Stimulated activated naive CD8-positive, alpha-beta T cell treated with anti-CD3 and anti-CD28 coated beads, Interleukin-15, amount 100 ng/mL, for 72 hours (primary cell): ENCODE results near the gene TTC39A.

Experiments
- ATAC-seq: fragments of 150-1000 bp; cut with Tn5 transposase; 2 replicates; pipeline ENCODE4 v1.10.0; 2021; ENCODE audit warnings: mild to moderate bottlenecking, moderate library complexity
- DNase-seq, 2 donors: peaks; one replicate each; pipeline ENCODE4 v3.0.0; 2021 to 2022
- H3K27ac Mint-ChIP-seq, 2 donors: one replicate each; pipeline ENCODE4 v1.8.0; 2022; ENCODE audit warnings: mild to moderate bottlenecking in 2 of 2, mixed read lengths in 2 of 2, moderate library complexity in 2 of 2
- H3K27me3 Mint-ChIP-seq: one replicate; pipeline ENCODE4 v1.8.0; 2022; ENCODE audit warnings: mixed read lengths
- H3K4me1 Mint-ChIP-seq: one replicate; pipeline ENCODE4 v1.8.0; 2022; ENCODE audit warnings: mild to moderate bottlenecking, mixed read lengths
- H3K4me3 Mint-ChIP-seq, 2 donors: one replicate each; pipeline ENCODE4 v1.8.0; 2022; ENCODE audit warnings: mild to moderate bottlenecking in 2 of 2, mixed read lengths in 2 of 2, moderate library complexity in 1 of 2
- H3K9me3 Mint-ChIP-seq, 2 donors: one replicate each; pipeline ENCODE4 v1.8.0; 2022; ENCODE audit warnings: mixed read lengths in 2 of 2

Gene TTC39A

DNA sequence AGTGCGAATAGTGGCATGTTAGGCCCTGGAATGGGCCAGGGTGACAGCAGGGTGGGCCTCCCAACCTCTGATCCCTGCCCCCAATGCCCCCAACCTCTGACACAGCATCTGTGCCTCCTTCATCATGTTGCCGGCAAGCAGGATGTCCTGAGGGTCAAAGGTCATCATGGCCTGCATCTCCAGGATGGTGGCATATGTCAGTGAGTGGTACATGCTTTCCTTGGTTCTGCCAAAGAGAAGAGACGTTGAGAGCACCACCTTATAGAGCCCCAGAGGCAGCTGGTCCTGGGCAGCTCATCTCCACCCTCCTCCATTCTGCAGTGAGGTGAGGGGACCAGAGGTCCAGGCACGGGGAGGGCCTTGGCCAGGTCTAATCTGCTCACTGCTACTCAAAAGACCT lies 17.6 kb downstream of the TTC39A start:
- H3K27me3 Mint-ChIP-seq = no peaks in the 10 kb centered on the region
- no peak for ATAC-seq
- peaks cover 37% of the 10 kb centered on the region for H3K4me1 Mint-ChIP-seq
- H3K27ac Mint-ChIP-seq = no peak overlapping the region
- no peak overlapping the region for H3K4me3 Mint-ChIP-seq
- no peaks in the 10 kb centered on the region for H3K9me3 Mint-ChIP-seq
- DNase-seq = no peak

GRCh38 chr1:51311826-51312225 lies 18.5 kb downstream of the TTC39A start:
- Mint-ChIP-seq H3K9me3 (no peaks in the 10 kb centered on the region), H3K27ac (no peak overlapping the region), H3K4me3 (no peak overlapping the region), H3K27me3 (no peaks in the 10 kb centered on the region), H3K4me1 (peaks cover 37% of the 10 kb centered on the region)
- DNase-seq (no peak), ATAC-seq (no peak)

- no peaks in the 10 kb centered on the region for H3K9me3 Mint-ChIP-seq
- peaks cover 37% of the 10 kb centered on the region for H3K4me1 Mint-ChIP-seq
- peak overlapping the region in 1 of 2 donors; percentile 30 for H3K27ac Mint-ChIP-seq
These were observed 19.3 kb downstream of the TTC39A start for GRCh38 chr1:51310871-51311613.

DNA sequence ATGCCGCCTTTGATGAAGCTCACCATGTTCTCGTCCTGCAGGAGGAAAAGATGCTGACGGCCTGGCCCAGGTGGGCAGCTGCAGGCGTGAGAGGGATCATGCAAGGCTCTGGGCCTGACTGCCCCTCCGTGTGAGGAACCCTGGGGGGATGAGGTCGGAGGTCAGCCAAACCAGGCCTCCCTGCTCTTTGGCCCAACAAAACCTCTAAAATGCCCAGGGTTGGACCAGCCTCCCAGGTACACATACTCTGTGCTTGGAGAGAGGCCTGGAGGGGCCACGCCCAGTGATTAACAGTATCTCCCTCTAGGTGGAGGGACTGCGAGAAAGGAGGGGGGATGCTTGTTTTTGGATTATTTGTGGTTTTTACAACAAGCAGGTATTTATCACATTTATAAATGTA lies 21.1 kb downstream of the TTC39A start:
- ATAC-seq (no peak), DNase-seq (no peak)
- H3K4me1 Mint-ChIP-seq = peaks cover 30% of the 10 kb centered on the region
- no peaks in the 10 kb centered on the region for H3K9me3 Mint-ChIP-seq
- H3K27me3 Mint-ChIP-seq = no peaks in the 10 kb centered on the region
- H3K4me3 Mint-ChIP-seq = no peak overlapping the region
- H3K27ac Mint-ChIP-seq = no peak overlapping the region

More at GRCh38 chr1:51310871-51311613, 19.3 kb downstream of the TTC39A start:
- DNase-seq (no peak), ATAC-seq (no peak)
- Mint-ChIP-seq H3K27me3 (no peaks in the 10 kb centered on the region), H3K4me3 (no peak overlapping the region)

GRCh38 chr1:51308636-51309035 lies 21.7 kb downstream of the TTC39A start:
- ATAC-seq = no peak
- Mint-ChIP-seq H3K27ac (no peak overlapping the region), H3K4me3 (no peak overlapping the region)

GRCh38 chr1:51306950-51307349 lies 23.4 kb downstream of the TTC39A start:
- DNase-seq (no peak), ATAC-seq (no peak)
- Mint-ChIP-seq H3K27ac (no peak overlapping the region), H3K27me3 (no peaks in the 10 kb centered on the region), H3K4me1 (peaks cover 36% of the 10 kb centered on the region), H3K4me3 (no peak overlapping the region), H3K9me3 (no peaks in the 10 kb centered on the region)

More at GRCh38 chr1:51308636-51309035, 21.7 kb downstream of the TTC39A start:
- H3K4me1 Mint-ChIP-seq = peaks cover 30% of the 10 kb centered on the region
- H3K27me3 Mint-ChIP-seq = no peaks in the 10 kb centered on the region
- H3K9me3 Mint-ChIP-seq = no peaks in the 10 kb centered on the region
- DNase-seq = no peak

- peaks cover 38% of the 10 kb centered on the region for H3K4me1 Mint-ChIP-seq
- H3K27me3 Mint-ChIP-seq = no peaks in the 10 kb centered on the region
- H3K9me3 Mint-ChIP-seq = no peaks in the 10 kb centered on the region
- no peak overlapping the region for H3K4me3 Mint-ChIP-seq
- no peak for ATAC-seq
- DNase-seq = no peak
- H3K27ac Mint-ChIP-seq = peak overlapping the region in 1 of 2 donors; percentile 22
These were observed 25.0 kb downstream of the TTC39A start for GRCh38 chr1:51305371-51305823.

GRCh38 chr1:51304360-51304759 lies 26.0 kb downstream of the TTC39A start:
- peak overlapping the region; percentile 40 to 66 for H3K27ac Mint-ChIP-seq
- ATAC-seq = no peak

GRCh38 chr1:51303751-51304251 lies 26.6 kb downstream of the TTC39A start:
- DNase-seq (peak in 1 of 2 donors; percentile 58), ATAC-seq (peak; percentile 67)
- no peaks in the 10 kb centered on the region for H3K9me3 Mint-ChIP-seq
- H3K27ac Mint-ChIP-seq = peak overlapping the region; percentile 2 to 94
- H3K4me3 Mint-ChIP-seq = peak overlapping the region in 1 of 2 donors; percentile 39
- peaks cover 38% of the 10 kb centered on the region for H3K4me1 Mint-ChIP-seq
- H3K27me3 Mint-ChIP-seq = no peaks in the 10 kb centered on the region

More at GRCh38 chr1:51304360-51304759, 26.0 kb downstream of the TTC39A start:
- Mint-ChIP-seq H3K4me3 (no peak overlapping the region), H3K4me1 (peaks cover 38% of the 10 kb centered on the region), H3K27me3 (no peaks in the 10 kb centered on the region), H3K9me3 (no peaks in the 10 kb centered on the region)
- DNase-seq = no peak

DNA sequence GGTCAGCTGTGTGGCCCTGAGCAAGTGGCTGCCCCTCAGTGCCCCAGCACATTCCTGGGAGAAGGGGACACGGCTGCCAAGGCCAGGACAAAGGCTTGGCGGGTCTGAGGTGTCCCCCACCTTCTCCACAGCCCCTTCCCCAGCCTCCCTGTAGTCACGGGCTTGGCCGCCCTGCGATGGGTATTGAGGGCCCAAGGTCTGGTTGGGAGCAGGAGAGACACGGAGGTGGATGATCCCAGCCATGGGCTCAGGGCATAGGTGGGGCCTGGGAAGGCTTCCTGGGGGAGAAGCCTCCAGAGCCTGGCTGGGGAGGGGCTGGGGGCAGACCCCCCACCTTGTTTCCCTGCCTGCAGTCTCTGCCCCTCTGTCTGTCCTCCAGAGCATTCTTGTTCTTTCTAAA lies 27.0 kb downstream of the TTC39A start:
- DNase-seq (no peak), ATAC-seq (peak; percentile 3)
- H3K27ac Mint-ChIP-seq = peak overlapping the region; percentile 2 to 94
- H3K27me3 Mint-ChIP-seq = no peaks in the 10 kb centered on the region
- no peak overlapping the region for H3K4me3 Mint-ChIP-seq
- no peaks in the 10 kb centered on the region for H3K9me3 Mint-ChIP-seq
- H3K4me1 Mint-ChIP-seq = peaks cover 38% of the 10 kb centered on the region

GRCh38 chr1:51302746-51303145 lies 27.6 kb downstream of the TTC39A start:
- Mint-ChIP-seq H3K4me3 (no peak overlapping the region), H3K4me1 (peaks cover 42% of the 10 kb centered on the region), H3K27me3 (no peaks in the 10 kb centered on the region), H3K9me3 (no peaks in the 10 kb centered on the region), H3K27ac (no peak overlapping the region)
- DNase-seq (no peak), ATAC-seq (peak; percentile 24)

GRCh38 chr1:51302270-51302669 lies 28.1 kb downstream of the TTC39A start:
- DNase-seq (no peak), ATAC-seq (no peak)
- no peak overlapping the region for H3K4me3 Mint-ChIP-seq
- H3K9me3 Mint-ChIP-seq = no peaks in the 10 kb centered on the region
- H3K27ac Mint-ChIP-seq = no peak overlapping the region
- no peaks in the 10 kb centered on the region for H3K27me3 Mint-ChIP-seq
- peaks cover 47% of the 10 kb centered on the region for H3K4me1 Mint-ChIP-seq

DNA sequence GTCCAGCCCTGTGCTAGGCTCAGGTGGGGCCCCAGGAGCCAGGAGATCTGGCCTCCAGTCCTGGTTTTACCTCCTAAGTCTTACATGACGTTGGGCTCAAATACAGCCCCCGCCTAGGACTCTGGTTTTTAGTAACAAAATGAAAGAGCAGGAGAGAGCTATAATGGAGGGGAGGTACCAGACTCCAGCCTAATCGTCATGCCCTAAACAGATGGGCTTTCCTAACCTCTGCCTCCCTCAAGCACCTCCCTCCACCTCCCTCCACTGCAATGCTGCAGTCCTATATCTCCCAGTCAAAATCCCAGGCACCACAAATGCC lies 28.6 kb downstream of the TTC39A start:
- no peak overlapping the region for H3K4me3 Mint-ChIP-seq
- ATAC-seq = peak; percentile 9
- H3K27me3 Mint-ChIP-seq = no peaks in the 10 kb centered on the region
- no peaks in the 10 kb centered on the region for H3K9me3 Mint-ChIP-seq
- no peak for DNase-seq
- H3K27ac Mint-ChIP-seq = peak overlapping the region in 1 of 2 donors; percentile 29
- H3K4me1 Mint-ChIP-seq = peaks cover 51% of the 10 kb centered on the region

- Mint-ChIP-seq H3K9me3 (no peaks in the 10 kb centered on the region), H3K27me3 (no peaks in the 10 kb centered on the region), H3K4me3 (no peak overlapping the region), H3K27ac (no peak overlapping the region), H3K4me1 (peaks cover 56% of the 10 kb centered on the region)
- DNase-seq (no peak), ATAC-seq (peak; percentile 47)
These were observed 29.1 kb downstream of the TTC39A start for GRCh38 chr1:51301152-51301843.

DNA sequence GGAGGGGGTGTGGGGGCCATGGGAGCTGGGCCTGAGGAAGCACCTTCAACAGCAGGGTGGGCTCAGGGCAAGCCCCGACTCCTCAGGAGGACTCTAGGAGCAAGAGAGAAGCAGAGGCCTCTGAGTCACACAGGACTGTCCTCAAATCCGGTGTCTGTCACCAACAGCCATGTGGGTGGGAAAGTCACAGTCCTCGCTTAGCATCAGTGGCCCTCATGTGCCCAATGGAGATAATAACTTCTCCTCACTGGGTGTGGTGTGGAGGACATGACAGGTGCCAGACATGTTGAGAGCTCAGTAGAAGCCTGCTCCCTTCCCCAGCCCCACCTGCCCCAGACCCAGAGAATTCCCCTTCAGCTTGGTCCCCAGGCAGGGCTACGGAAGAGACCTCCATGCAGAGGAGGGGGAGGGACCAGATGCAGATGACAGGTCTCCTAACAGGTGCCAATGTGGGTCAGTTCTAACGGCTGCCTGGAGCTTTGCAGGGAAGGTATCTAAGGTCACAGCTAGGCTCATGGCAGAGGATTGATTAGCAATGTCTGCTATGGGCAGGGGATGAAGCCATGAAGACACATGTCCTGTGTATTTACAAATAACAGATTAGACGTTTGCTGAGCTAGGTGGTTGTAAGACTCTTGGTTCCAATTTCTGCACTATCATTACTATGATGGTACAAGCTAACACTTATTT lies 30.2 kb downstream of the TTC39A start:
- Mint-ChIP-seq H3K4me3 (no peak overlapping the region), H3K4me1 (peaks cover 66% of the 10 kb centered on the region), H3K27me3 (no peaks in the 10 kb centered on the region), H3K9me3 (no peaks in the 10 kb centered on the region), H3K27ac (no peak overlapping the region)
- DNase-seq (no peak), ATAC-seq (no peak)
